GM13977 (cell line): ENCODE data around the gene RAPGEF1.

Experiments used
- DNase-seq: peaks from one replicate; pipeline ENCODE4 v3.0.0; 2012; ENCODE audit warnings: low spot score
- CTCF ChIP-seq: IDR thresholded peaks from 2 replicates; pipeline ENCODE4 v1.5.1; 2012; ENCODE audit warnings: mild to moderate bottlenecking, control low read depth; ENCODE audit not compliant: insufficient read depth; ENCODE audit errors: extremely low read depth, missing control alignments
- in situ Hi-C: fragments of 300-500 bp; cut with MboI; formaldehyde crosslinking; loops from one replicate; pipeline ENCODE4 v1.12.0; 2022; ENCODE audit warnings: low sequenced_read_pairs, low pct_unique_long_range_greater_than_20kb, mixed read lengths, inconsistent platforms; ENCODE audit not compliant: unreplicated experiment

The RAPGEF1 gene

DNA sequence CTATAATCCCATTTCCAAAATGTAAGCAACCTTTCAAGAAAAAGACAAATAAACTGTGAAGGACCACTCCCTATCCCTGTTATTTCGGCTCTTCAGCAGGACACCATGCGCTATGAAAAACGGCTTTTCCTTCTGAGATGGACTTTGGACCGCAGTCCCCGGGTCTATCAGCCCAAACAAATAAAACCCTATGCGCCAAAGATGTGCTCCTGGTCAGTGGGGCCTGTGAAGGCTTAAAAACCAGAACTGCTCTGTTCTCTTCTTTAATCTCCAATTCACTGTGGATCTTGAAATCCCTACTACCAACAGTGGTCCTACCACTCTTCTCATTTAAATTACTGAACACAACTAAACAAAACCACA lies 33.3 kb downstream of the RAPGEF1 start:
- in situ Hi-C loops, result no loop called here
- DNase-seq, result no peak
- no peak for TF ChIP-seq CTCF

DNA sequence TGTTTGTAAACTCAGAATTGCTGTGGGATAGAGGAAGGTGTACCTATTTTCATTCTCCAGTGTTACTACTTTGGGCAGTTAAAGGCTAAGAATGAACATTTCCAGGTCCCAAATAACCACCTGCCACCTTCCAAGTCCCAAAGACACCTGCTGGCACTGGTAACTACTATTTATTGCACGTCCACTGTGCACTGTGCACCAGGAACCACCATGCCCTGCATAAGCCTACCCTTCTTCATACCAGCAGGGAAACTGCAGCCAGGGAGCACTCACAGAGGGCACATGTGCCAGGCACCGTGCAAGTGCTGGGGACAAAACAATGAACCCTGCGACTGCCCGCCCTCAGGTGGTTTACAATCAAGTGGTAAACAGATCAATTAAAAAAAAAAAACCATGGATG lies 34.9 kb downstream of the RAPGEF1 start:
- in situ Hi-C loops, result no loop called here
- no peak for DNase-seq
- no peak for TF ChIP-seq CTCF

- in situ Hi-C loops, result no loop called here
- no peak for TF ChIP-seq CTCF
- DNase-seq, result no peak
These were observed 35.5 kb downstream of the RAPGEF1 start for GRCh38 chr9:131704141-131704983.

GRCh38 chr9:131703697-131704096 lies 36.2 kb downstream of the RAPGEF1 start:
- TF ChIP-seq CTCF, result no peak
- in situ Hi-C loops, result no loop called here
- no peak for DNase-seq

- in situ Hi-C loops, result no loop called here
- DNase-seq, result no peak
- no peak for TF ChIP-seq CTCF
These were observed 37.0 kb downstream of the RAPGEF1 start for GRCh38 chr9:131702911-131703310.

DNA sequence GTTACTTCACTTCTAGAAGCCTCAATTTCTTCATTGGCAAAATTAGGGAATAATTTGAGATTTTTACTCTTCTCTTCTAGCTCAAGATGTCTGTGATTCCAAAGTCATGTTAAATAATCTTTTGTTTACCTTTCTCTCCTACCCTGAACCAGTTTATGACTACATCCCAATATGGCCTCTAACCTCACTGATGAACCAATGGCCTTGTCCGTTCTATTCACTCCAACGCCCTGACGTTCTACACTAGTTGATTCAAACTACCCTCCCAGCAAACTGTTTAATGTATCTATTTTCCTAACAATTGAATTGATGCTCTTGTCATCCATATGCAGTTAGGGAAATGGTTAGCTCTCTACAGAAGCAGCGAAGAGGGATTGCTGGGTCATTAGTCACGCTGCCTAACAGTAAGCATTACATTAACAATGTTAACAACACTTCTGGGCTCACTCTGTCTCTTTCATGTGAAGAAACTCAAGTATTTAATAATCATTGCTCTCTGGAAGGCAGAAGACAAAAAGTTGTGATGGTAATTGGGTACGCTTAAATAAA lies 38.0 kb downstream of the RAPGEF1 start:
- no peak for DNase-seq
- in situ Hi-C loops, result no loop called here
- TF ChIP-seq CTCF, result no peak
